Measurements from ENCODE around the gene SMC3. TPM values are rescaled to one million over a fixed set of nuclear protein-coding genes. Genes with fewer than 3 reads are reported as not detected.

Gene SMC3
- polyA plus RNA-seq, 1 of the 3 experiments (the other 2 are of a cell fraction): 10.1 TPM

- Histone ChIP-seq H4K20me1 (ENCODE audit: insufficient read depth) (no peaks in the 10 kb centered on the region), H2AFZ (ENCODE audit: low read depth) (no peak overlapping the region), H3K9me3 (no peaks in the 10 kb centered on the region), H3F3A (replicated peaks; ENCODE audit: insufficient read depth) (no peaks in the 10 kb centered on the region), H3K27ac (ENCODE audit: low read depth in 2 of 2, low read length in 1 of 2) (no peak overlapping the region), H3K36me3 (replicated peaks in 1 of 2; ENCODE audit: control insufficient read depth in 1 of 2, insufficient read depth in 2 of 2, low read length in 1 of 2) (no peaks in the 10 kb centered on the region), H3K4me1 (ENCODE audit: control insufficient read depth in 1 of 2, insufficient read depth in 2 of 2, low read depth in 1 of 2, low read length in 1 of 2) (peaks cover 0 to 7% of the 10 kb centered on the region in 2 experiments; a peak in 1 of 4 replicates), H3K4me2 (no peak overlapping the region), H3K27me3 (ENCODE audit: insufficient read depth) (no peaks in the 10 kb centered on the region), H3K9ac (no peak overlapping the region), H3K79me2 (ENCODE audit: insufficient read depth) (no peaks in the 10 kb centered on the region), H3K9me2 (no peaks in the 10 kb centered on the region), H3K4me3 (ENCODE audit: low read depth in 2 of 2, low read length in 1 of 2) (no peak overlapping the region)
- ChIA-PET CTCF (interaction anchor here (7.4 kb wide), 1 partner anchor 16 kb away, joined by 39 read pairs; no protein-coding TSS in a partner anchor), POLR2A (interaction anchor here (0.6 kb wide), 1 partner anchor 19 kb away, joined by 4 read pairs; the partner anchor contains the start of gene RBM20)
- no peak for DNase-seq
- 76% methylated on average over 6 of the region's 6 CpGs for WGBS (ENCODE audit: low lambda C conversion rate)
- no peak for TF ChIP-seq RAD21 (IDR thresholded peaks at IDR 0.05; ENCODE audit: low read length)
- no peak for TF ChIP-seq PBX3 (IDR thresholded peaks at IDR 0.05)
- no peak for TF ChIP-seq MEF2A (IDR thresholded peaks at IDR 0.05; ENCODE audit: borderline replicate concordance, low read depth)
- no peak for TF ChIP-seq YY1 (IDR thresholded peaks at IDR 0.05; ENCODE audit: low read depth)
- no peak for TF ChIP-seq GABPA (IDR thresholded peaks at IDR 0.05; ENCODE audit: low read depth)
Measured at GRCh38 chr10:110625356-110625894, 57.9 kb downstream of the SMC3 start.

- H3K79me2 ChIP-seq (ENCODE audit: insufficient read depth): no peaks in the 10 kb centered on the region
- 70% methylated on average over 4 of the region's 5 CpGs for WGBS (ENCODE audit: low lambda C conversion rate)
Measured at GRCh38 chr10:110625951-110626855, 58.7 kb downstream of the SMC3 start.

More at GRCh38 chr10:110625951-110626855, 58.7 kb downstream of the SMC3 start:
- TF ChIP-seq USF2 (IDR thresholded peaks at IDR 0.05; ENCODE audit: borderline replicate concordance, low read depth, low read length): no peak
- Histone ChIP-seq H3F3A (replicated peaks; ENCODE audit: insufficient read depth) (no peaks in the 10 kb centered on the region), H3K9me2 (no peaks in the 10 kb centered on the region), H3K27me3 (ENCODE audit: insufficient read depth) (no peaks in the 10 kb centered on the region), H3K4me2 (no peak overlapping the region), H3K4me3 (ENCODE audit: low read depth in 2 of 2, low read length in 1 of 2) (no peak overlapping the region), H3K27ac (ENCODE audit: low read depth in 2 of 2, low read length in 1 of 2) (no peak overlapping the region), H3K9ac (no peak overlapping the region), H3K9me3 (no peaks in the 10 kb centered on the region), H4K20me1 (ENCODE audit: insufficient read depth) (no peaks in the 10 kb centered on the region), H3K4me1 (ENCODE audit: control insufficient read depth in 1 of 2, insufficient read depth in 2 of 2, low read depth in 1 of 2, low read length in 1 of 2) (peaks cover 0 to 7% of the 10 kb centered on the region in 2 experiments; a peak in 1 of 4 replicates), H3K36me3 (replicated peaks in 1 of 2; ENCODE audit: control insufficient read depth in 1 of 2, insufficient read depth in 2 of 2, low read length in 1 of 2) (no peaks in the 10 kb centered on the region), H2AFZ (ENCODE audit: low read depth) (no peak overlapping the region)
- DNase-seq: no peak
- ChIA-PET POLR2A (no interaction called here), CTCF (interaction anchor here (1.6 kb wide), 1 partner anchor 16 kb away, joined by 4 read pairs; no protein-coding TSS in a partner anchor)

Data from SK-N-SH (cell line).